Globus pallidus (tissue), 1 donor: ENCODE data around the gene POC1B.
"Not testable (repeated sequence)": the region's sequence is repeated elsewhere in the genome, so short reads cannot be mapped to it uniquely, and the experiment has no call there.

Experiments used
- DNase-seq: peaks from one replicate; pipeline ENCODE4 v3.0.0-alpha.2; 2015; ENCODE audit warnings: low spot score

Gene POC1B

GRCh38 chr12:89464974-89465592 is 60.8 kb downstream of the POC1B start:
- no peak for DNase-seq

GRCh38 chr12:89461649-89462612 is 63.9 kb downstream of the POC1B start:
- DNase-seq = peak; percentile 68

- DNase-seq = no peak
These were observed 64.7 kb downstream of the POC1B start for GRCh38 chr12:89461190-89461589.

DNA sequence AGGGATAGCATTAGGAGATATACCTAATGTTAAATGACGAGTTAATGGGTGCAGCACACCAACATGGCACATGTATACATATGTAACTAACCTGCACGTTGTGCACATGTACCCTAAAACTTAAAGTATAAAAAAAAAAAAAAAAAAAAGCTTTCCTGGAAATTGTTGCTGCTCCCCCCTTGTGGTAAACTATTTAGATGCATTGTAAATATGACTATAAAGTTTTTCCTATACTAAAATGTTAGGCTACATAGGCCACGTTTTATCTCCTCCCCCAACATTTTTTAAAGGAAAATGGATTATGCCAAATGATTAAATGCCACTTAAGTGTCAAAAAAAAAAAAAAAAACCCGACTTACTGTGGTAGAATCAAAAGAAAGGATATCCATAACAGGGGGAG is 66.6 kb downstream of the POC1B start:
- DNase-seq = not testable (repeated sequence)

GRCh38 chr12:89456565-89456964 is 69.3 kb downstream of the POC1B start:
- DNase-seq = no peak

GRCh38 chr12:89454080-89454848 is 71.6 kb downstream of the POC1B start:
- DNase-seq = no peak

GRCh38 chr12:89453121-89453978 is 72.5 kb downstream of the POC1B start:
- no peak for DNase-seq

DNA sequence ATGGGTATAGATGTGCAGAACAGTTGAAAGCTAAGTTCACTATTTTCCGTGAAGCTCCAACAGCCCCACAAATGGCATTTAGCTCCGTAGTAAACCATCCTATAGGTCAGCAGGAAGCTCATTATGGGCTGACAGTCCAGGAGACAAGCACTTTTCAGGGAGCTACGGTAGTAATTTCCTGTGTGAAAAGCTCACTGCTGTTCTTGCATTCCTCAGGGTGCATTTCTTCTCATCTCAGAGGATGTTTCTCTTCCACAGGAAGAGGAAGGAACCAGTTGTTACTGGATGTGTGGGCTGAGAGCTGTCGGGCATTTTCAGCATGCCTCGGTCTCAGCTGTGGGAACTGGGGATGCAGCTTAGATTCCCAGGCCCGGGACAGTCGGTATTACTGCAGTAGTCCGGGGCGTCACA is 74.0 kb downstream of the POC1B start:
- DNase-seq = no peak

DNA sequence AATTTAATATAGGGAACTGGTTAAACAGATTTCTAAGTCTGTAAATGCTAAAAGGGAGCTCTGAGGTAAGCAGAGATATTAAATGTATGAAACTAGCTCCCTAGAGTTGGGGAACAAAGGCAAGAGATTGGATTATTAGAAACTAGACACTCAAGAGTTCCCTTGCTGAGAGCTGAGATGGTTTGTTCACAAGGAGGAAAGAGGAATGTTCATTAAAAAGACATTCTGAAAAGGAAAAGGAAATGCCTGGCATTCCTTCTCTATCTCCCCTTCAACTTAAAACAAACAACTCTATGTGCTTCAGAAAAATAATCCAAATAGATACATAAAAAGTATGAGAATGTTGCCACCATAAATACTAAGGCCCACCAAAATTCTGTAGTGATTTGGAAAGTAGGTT is 74.9 kb downstream of the POC1B start:
- DNase-seq = no peak

DNA sequence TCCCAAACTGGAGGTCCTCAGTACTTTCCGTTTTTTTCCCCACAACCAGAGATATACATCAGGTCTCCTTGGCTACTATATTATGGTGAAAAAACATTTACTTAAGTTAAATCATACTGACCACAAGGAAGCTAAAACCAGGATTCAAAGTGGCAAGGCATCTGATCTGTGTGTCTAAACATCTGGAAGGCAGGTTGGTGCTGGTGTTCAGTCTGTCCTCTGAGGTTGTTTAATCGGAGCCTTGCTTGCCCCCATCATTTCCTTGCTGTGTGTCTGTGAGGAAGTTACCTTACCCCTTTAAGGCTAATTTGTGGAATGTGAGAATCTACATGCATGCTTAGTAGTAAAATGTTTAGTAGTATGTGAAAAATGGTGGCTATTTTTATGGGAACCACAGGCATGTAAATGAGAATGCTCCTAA is 76.9 kb downstream of the POC1B start:
- no peak for DNase-seq

DNA sequence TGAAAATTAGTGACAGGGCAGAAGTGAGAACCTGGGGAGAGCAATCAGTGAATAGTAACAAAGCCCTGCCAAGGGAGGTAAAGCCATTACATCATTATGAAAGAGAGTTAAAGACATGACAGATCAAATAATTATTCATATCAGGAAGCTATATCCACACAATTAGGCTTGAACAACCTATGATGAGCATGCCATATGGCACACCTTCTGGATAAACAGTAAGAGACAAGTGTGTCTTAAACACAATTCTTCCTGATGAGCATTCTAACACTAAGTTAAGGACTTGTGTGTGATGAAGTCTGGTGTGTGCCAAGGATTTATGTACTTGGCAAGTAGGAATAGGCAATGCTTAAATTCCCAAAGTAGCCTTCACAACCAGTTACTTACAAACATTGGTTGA is 77.3 kb downstream of the POC1B start:
- no peak for DNase-seq

DNA sequence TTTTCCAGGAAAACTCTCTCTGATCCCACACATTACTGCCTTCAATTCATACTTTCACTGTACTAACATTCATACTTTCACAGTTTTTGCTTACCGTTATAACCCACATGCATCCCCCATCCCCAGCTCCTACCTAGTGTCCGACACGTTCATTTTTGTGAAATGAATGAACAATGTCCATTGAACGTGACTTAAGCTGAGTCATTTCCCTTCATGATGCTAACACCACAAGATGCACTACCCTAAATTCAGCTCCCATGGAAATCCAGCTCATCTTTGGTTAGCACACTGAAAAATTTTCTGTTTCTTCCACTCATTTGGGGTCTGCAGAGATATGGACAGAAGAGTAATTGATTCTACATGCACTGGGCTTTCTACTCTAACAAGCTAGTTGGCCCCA is 85.9 kb downstream of the POC1B start:
- DNase-seq = no peak

- DNase-seq = no peak
These were observed 88.6 kb downstream of the POC1B start for GRCh38 chr12:89437231-89437630.

- no peak for DNase-seq
These were observed 89.8 kb downstream of the POC1B start for GRCh38 chr12:89436062-89436461.

DNA sequence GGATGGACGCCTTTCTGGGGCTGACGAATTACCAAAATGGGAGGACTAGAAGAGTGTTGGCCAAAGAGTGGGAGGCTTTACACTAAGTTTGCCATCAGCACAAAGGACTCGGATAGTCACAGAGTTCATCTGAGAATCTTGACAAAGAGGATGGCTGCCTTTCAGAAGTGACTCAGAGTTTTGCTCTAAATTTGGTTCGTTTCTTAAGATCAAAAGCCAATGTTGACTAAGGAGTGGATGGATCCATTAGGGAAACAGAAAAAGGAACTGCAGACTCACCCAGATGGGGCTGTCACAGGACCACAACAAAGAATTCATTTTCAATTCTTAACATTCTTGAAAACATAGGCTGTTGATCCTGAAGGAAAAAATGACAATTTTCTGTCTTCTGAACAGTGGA is 92.2 kb downstream of the POC1B start:
- DNase-seq = no peak

GRCh38 chr12:89432396-89432795 is 93.5 kb downstream of the POC1B start:
- DNase-seq = no peak

DNA sequence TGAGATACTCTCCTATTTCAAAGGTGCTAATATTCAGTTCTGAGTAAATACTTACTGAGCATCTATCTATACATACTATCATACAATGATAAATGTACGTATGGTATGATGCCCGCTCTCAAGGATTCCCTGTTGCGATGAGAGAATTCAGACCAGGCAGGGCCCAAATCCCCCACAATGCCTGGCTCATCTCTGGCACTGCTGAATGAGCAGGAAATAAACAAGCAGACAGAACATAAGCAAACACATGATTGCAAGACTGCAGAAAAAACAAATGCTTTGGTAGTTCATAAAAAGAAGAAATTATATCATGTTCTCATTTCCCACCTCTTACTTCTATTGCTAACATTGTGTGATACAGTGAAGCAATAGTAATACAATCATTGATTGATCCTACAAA is 96.3 kb downstream of the POC1B start:
- DNase-seq = no peak

DNA sequence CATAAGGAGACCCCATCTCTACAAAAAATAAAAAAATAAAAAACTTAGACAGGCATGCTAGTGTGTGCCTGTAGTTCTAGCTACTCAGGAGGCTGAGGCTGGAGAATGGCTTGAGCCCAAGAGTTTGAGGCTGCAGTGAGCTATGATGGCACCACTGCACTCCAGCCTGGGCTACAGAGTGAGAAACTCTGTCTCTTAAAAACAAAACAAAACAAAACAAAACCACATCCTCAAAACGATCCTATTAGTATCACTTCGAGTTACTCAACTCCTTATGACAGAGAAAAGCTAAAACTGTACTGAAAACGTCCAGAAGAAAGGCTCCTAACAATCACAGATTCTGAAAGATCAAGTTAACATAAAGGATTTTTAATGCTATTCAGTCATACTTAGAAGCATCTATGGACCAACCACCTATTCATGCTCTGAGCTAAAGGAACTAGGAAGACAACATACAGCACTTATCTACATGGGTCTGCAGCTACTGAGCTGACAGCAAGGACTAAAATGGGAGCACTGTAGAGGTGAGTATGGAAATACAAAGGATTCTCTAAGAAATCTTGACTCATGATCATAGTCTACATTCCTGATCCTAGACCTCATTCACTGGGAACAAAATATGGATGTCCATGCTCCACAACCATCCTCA is 98.2 kb downstream of the POC1B start:
- no peak for DNase-seq

DNA sequence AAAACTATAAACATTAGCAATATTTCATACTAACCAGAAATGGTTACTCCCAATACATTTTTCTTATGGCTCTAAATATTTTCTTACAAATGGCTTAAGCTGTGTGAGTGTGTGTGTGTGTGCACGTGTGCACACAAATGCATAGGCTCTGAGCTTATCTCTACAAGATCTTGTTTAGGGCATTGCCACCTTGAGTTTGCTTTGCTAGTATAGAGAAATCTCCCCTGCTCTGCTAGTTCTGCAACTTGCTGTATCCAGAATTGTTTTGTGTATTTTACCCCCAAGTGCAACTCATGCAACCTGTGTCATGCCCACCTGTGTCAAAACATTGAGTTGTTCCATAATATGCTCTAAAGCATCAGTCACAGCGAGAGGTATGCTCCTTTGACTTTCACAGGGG is 101.0 kb downstream of the POC1B start:
- DNase-seq = no peak

- no peak for DNase-seq
These were observed 101.5 kb downstream of the POC1B start for GRCh38 chr12:89424389-89424788.
